GM12874 (cell line): ENCODE results near the gene PRPF6.

Experiments used
- TF ChIP-seq, protein P1 (sequence below): IDR thresholded peaks from 2 replicates; pipeline ENCODE4 v1.5.1; 2011; ENCODE audit warnings: low read depth, mild to moderate bottlenecking, control low read depth, low read length, moderate library complexity; ENCODE audit not compliant: insufficient read depth

The PRPF6 gene, protein sequence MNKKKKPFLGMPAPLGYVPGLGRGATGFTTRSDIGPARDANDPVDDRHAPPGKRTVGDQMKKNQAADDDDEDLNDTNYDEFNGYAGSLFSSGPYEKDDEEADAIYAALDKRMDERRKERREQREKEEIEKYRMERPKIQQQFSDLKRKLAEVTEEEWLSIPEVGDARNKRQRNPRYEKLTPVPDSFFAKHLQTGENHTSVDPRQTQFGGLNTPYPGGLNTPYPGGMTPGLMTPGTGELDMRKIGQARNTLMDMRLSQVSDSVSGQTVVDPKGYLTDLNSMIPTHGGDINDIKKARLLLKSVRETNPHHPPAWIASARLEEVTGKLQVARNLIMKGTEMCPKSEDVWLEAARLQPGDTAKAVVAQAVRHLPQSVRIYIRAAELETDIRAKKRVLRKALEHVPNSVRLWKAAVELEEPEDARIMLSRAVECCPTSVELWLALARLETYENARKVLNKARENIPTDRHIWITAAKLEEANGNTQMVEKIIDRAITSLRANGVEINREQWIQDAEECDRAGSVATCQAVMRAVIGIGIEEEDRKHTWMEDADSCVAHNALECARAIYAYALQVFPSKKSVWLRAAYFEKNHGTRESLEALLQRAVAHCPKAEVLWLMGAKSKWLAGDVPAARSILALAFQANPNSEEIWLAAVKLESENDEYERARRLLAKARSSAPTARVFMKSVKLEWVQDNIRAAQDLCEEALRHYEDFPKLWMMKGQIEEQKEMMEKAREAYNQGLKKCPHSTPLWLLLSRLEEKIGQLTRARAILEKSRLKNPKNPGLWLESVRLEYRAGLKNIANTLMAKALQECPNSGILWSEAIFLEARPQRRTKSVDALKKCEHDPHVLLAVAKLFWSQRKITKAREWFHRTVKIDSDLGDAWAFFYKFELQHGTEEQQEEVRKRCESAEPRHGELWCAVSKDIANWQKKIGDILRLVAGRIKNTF

DNA sequence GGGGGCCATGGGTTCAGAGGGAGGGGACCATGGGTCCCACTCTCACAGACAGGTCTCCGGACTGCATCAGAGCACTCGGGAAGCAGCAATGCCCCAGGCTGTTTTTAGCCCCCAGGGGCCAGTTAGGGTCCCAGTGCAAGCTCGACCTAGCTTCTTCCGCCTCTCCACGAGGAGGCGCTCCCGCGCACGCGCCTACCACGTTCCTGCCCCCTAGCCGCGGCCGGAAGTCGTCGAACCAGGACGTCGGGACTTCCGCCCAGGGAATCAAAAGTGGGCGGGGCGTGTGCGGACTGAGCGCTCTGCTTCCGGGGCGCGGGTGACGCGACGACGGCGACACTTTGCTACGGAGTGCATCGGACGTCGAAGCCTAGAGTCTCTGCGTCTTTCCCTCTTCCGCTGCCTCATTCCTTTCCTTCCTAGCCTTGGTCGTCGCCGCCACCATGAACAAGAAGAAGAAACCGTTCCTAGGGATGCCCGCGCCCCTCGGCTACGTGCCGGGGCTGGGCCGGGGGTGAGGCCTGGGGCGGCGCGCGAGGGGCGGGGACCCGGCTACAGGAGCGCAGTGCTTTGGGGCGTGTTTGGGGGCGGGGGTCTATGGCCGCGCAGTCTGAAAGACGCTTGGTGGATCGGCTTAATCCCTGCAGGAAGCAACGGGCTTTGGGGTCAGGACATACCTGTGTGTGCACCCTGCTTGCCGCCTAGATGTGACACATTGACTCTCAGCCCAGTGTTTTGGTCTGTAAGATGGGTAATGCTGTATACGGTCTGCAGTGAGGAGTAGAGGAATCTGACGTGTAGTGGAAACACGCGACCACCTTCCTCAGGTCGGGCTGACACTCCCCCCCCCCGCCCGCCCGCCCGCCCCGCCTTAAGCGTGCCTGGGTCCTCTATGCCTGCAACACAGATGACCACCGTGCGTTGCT is at the start of gene PRPF6:
PRPF6 (plus strand) TSS at position 327 of the 923 bp plus-strand sequence; CDS start at position 441, 114 bp downstream.
- TF ChIP-seq, protein P1, sequence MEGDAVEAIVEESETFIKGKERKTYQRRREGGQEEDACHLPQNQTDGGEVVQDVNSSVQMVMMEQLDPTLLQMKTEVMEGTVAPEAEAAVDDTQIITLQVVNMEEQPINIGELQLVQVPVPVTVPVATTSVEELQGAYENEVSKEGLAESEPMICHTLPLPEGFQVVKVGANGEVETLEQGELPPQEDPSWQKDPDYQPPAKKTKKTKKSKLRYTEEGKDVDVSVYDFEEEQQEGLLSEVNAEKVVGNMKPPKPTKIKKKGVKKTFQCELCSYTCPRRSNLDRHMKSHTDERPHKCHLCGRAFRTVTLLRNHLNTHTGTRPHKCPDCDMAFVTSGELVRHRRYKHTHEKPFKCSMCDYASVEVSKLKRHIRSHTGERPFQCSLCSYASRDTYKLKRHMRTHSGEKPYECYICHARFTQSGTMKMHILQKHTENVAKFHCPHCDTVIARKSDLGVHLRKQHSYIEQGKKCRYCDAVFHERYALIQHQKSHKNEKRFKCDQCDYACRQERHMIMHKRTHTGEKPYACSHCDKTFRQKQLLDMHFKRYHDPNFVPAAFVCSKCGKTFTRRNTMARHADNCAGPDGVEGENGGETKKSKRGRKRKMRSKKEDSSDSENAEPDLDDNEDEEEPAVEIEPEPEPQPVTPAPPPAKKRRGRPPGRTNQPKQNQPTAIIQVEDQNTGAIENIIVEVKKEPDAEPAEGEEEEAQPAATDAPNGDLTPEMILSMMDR, result peak; percentile 95

DNA sequence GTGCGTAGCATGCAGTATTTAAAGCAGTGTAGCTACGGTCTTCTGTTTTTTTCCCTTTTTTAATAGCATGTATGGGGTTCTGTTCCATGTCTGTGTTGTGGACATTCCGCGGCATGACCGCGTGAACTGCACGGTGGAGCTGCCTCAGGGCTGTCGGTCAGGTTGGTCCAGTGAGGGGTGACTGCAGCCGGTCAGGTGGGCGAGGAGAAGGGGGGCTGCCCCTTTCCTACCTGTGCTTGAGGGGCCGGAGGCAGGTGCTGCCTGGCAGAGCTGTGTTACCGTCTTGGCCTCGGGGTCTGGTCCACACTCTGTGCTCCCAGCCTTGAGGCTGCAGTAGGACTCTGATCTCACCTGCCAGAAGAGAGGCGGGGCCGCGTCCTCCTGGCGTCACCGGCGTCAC is 49.2 kb upstream of the PRPF6 start:
- TF ChIP-seq, protein P1, result no peak

DNA sequence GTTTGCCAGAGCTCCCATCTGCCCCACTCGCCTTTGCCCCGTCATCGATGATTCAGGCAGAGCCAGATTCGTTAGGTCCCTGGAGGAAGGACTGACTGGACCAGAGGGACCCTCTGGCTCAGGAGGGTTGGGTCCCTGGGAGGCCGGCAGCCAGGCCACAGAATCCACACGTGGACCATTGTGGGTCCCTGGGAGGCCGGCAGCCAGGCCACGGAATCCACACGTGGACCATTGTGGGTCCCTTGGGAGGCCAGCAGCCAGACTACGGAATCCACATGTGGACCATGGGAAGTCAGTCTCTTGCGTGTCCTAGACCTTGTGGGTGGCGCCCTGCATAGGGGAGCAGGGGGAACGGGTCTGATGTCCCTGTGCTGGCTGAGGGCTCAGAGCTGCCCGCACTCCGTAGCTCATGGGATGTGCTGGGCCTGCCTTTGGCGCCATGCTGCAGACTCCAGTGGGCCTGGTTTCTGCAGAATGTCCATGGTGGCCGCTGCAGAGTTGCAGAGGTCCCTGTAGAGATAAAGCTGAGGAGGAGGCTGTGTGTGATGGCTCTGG is 48.2 kb upstream of the PRPF6 start:
- TF ChIP-seq, protein P1, result no peak

DNA sequence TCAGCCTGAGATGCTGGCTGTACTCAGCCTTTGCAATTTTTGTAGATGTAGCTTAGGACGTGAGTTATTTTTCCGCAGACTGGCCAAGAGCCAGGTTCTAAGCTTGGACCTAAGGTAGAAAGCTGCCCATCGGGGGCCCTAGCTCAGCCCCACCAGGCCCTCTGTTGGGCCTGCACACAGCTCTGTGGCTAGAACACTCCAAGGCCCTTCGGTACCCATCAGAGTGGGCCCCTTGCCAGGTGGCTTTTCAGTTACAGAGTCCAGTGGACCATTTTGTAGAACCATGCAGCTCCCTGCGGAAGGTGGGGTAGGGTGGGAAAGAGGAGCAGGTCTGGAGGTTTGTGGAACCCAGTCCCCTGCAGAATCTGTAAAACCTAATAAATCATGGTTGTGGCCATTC is 47.3 kb upstream of the PRPF6 start:
- TF ChIP-seq, protein P1, result no peak

DNA sequence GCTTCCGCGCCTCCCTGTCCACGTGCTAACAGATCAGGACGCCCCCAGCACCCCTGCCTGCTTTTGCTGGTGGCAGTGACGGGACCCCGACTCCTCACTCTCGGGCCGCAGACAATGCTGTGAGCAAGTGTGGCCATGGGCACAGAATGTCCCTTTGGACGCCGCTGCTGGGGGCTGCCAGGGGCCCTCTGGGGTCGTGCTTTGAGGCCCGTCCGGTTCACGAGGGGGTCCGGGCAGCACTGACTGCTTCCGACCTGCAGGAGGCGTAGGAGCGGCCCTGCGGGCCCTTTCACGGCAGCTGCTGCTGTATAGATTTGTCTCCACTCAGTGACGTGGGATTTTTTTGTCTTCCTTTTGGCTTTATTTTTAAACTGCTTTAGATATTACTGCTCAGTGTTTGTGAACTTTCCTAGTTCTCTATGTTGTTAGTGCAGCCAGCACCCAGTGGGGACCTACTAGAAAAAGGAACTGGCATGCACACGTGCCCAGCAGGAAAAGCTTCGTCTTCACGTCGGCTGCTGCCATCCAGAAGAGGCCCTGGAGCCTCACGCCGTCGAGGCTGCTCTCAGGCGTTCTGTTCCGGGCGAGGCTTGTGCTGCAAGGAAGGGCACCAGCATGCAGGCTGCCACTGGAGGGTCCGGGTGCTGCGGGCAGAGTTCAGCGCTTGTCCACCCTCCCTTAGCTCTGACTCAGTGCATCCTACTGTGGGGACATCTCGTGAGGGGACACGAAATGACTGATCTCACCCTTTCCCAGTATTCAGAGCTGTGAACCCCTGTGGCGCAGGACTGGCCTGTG is 46.5 kb upstream of the PRPF6 start:
- TF ChIP-seq, protein P1, result 0 out of 2 replicates have a peak, but pooled peaks have one; percentile 19

DNA sequence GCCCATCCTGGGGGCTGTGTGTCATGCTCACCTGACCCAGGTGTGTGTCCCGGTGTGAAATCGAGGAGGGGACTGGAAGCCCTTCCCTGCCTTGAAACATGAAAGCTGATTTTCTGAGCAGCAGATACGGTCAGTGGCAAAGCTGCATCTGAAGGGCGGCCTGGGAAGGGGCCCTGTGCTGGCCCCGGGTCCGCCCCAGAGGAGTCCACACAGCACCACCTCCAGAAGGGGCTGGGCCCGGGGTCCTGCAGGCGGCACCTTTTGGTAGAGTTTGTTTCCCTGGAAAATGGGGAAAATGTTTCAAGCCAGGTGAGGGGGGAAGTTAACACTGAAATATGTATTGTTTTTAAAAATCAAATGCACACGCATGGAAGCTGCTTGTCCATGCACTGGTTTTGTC is 45.5 kb upstream of the PRPF6 start:
- TF ChIP-seq, protein P1, result no peak
